GM18861 (cell line): ENCODE data around the gene WWOX.
"Not testable (repeated sequence)": the region's sequence is repeated elsewhere in the genome, so short reads cannot be mapped to it uniquely, and the experiment has no call there.

Experiments used
- ATAC-seq: cut with Tn5 transposase; IDR thresholded peaks from one replicate; pipeline ENCODE4 v1.9.1; 2021; ENCODE audit not compliant: unreplicated experiment

WWOX gene

GRCh38 chr16:78592111-78592510 lies 492.7 kb downstream of the WWOX start:
- no peak for ATAC-seq

GRCh38 chr16:78593352-78593751 lies 493.9 kb downstream of the WWOX start:
- no peak for ATAC-seq

- ATAC-seq = no peak
These were observed 494.7 kb downstream of the WWOX start for GRCh38 chr16:78594191-78594590.

GRCh38 chr16:78596348-78596995 lies 497.0 kb downstream of the WWOX start:
- no peak for ATAC-seq

- ATAC-seq = no peak
These were observed 497.6 kb downstream of the WWOX start for GRCh38 chr16:78596996-78597422.

GRCh38 chr16:78597809-78598570 lies 498.5 kb downstream of the WWOX start:
- no peak for ATAC-seq

- no peak for ATAC-seq
These were observed 499.8 kb downstream of the WWOX start for GRCh38 chr16:78599271-78599670.

- ATAC-seq = not testable (repeated sequence)
These were observed 505.1 kb downstream of the WWOX start for GRCh38 chr16:78604423-78605062.

- ATAC-seq = no peak
These were observed 506.2 kb downstream of the WWOX start for GRCh38 chr16:78605548-78606101.

GRCh38 chr16:78606545-78606944 lies 507.1 kb downstream of the WWOX start:
- no peak for ATAC-seq

- ATAC-seq = no peak
These were observed 507.6 kb downstream of the WWOX start for GRCh38 chr16:78607022-78607421.

- no peak for ATAC-seq
These were observed 508.0 kb downstream of the WWOX start for GRCh38 chr16:78607465-78607864.

- no peak for ATAC-seq
These were observed 508.9 kb downstream of the WWOX start for GRCh38 chr16:78608305-78608776.

- no peak for ATAC-seq
These were observed 510.2 kb downstream of the WWOX start for GRCh38 chr16:78609402-78610274.

- ATAC-seq = no peak
These were observed 511.9 kb downstream of the WWOX start for GRCh38 chr16:78611318-78611717.

- ATAC-seq = no peak
These were observed 520.4 kb downstream of the WWOX start for GRCh38 chr16:78619811-78620210.

GRCh38 chr16:78620291-78620690 lies 520.8 kb downstream of the WWOX start:
- no peak for ATAC-seq

GRCh38 chr16:78623796-78624195 lies 524.3 kb downstream of the WWOX start:
- ATAC-seq = no peak

GRCh38 chr16:78624366-78624765 lies 524.9 kb downstream of the WWOX start:
- ATAC-seq = no peak

GRCh38 chr16:78628461-78629045 lies 529.1 kb downstream of the WWOX start:
- ATAC-seq = no peak
